RWPE2 (cell line): ENCODE data around the gene ETNK2.

Experiments used
- ATAC-seq: fragments of 200-7000 bp; cut with Tn5 transposase; 3 replicates; pipeline ENCODE4 v1.9.1; 2021; ENCODE audit warnings: low read depth
- DNase-seq: peaks from one replicate; pipeline ENCODE4 v3.0.0-alpha.2; 2020; ENCODE audit warnings: low spot score
- H3K27ac ChIP-seq: fragments of 450-650 bp; 2 replicates; pipeline ENCODE4 v1.5.1; 2017; ENCODE audit warnings: mild to moderate bottlenecking; ENCODE audit not compliant: poor library complexity, severe bottlenecking
- H3K27me3 ChIP-seq: fragments of 250-450 bp; sonication (Bioruptor Pico); 2 replicates; pipeline ENCODE4 v1.5.1; 2021; ENCODE audit warnings: mild to moderate bottlenecking, moderate library complexity; ENCODE audit not compliant: insufficient read depth, poor library complexity, severe bottlenecking
- H3K36me3 ChIP-seq: fragments of 250-450 bp; sonication (Bioruptor Pico); 2 replicates; pipeline ENCODE4 v1.5.1; 2020; ENCODE audit warnings: low read depth, mild to moderate bottlenecking, moderate library complexity
- H3K4me1 ChIP-seq: fragments of 250-450 bp; sonication (Bioruptor Pico); 2 replicates; pipeline ENCODE4 v1.5.1; 2021; ENCODE audit warnings: mild to moderate bottlenecking, moderate library complexity; ENCODE audit not compliant: insufficient read depth, poor library complexity, severe bottlenecking
- H3K4me3 ChIP-seq: fragments of 250-450 bp; sonication (Bioruptor Pico); 2 replicates; pipeline ENCODE4 v1.5.1; 2021; ENCODE audit warnings: mild to moderate bottlenecking, moderate library complexity; ENCODE audit not compliant: severe bottlenecking
- H3K9me3 ChIP-seq: fragments of 250-450 bp; sonication (Bioruptor Pico); 2 replicates; pipeline ENCODE4 v1.5.1; 2021; ENCODE audit warnings: mild to moderate bottlenecking, moderate library complexity; ENCODE audit not compliant: severe bottlenecking
- CTCF ChIP-seq: fragments of 450-650 bp; IDR thresholded peaks from one replicate; pipeline ENCODE4 v1.5.1; 2017; ENCODE audit warnings: mild to moderate bottlenecking, moderate library complexity; ENCODE audit not compliant: poor library complexity, severe bottlenecking

ETNK2 gene

GRCh38 chr1:204094856-204095634 lies 56.8 kb downstream of the ETNK2 start:
- no peak for TF ChIP-seq CTCF
- H3K27me3 ChIP-seq = no peaks in the 10 kb centered on the region
- no peaks in the 10 kb centered on the region for H3K36me3 ChIP-seq
- H3K4me1 ChIP-seq = no peaks in the 10 kb centered on the region
- no peak for ATAC-seq
- H3K9me3 ChIP-seq = no peaks in the 10 kb centered on the region
- DNase-seq = no peak
- no peak overlapping the region for H3K27ac ChIP-seq
- no peak overlapping the region for H3K4me3 ChIP-seq

GRCh38 chr1:204094313-204094729 lies 57.5 kb downstream of the ETNK2 start:
- Histone ChIP-seq H3K27me3 (no peaks in the 10 kb centered on the region), H3K27ac (no peak overlapping the region), H3K4me3 (no peak overlapping the region), H3K9me3 (no peaks in the 10 kb centered on the region), H3K36me3 (no peaks in the 10 kb centered on the region), H3K4me1 (peaks cover 5% of the 10 kb centered on the region)
- TF ChIP-seq CTCF = no peak
- ATAC-seq = no peak
- no peak for DNase-seq

DNA sequence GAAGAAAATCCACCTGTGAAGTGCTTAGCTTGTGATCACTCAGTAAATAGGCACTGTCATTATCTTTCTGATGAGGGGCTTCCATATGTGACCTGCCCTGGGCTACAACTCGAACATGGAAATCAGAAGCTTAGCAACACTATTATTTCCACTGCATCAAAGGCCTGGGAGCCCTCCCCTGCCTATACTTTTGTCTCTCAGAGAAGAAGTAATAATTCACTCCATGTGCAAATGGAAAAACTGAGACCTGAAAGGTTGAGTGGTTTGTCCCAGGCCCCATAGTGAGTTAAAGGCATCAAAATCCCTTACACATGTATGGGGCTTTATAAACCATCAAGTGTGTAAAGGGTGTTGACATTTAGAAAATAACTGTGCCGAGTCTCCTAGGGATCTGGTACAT lies 58.1 kb downstream of the ETNK2 start:
- no peak for DNase-seq
- Histone ChIP-seq H3K27me3 (no peaks in the 10 kb centered on the region), H3K36me3 (no peaks in the 10 kb centered on the region), H3K27ac (no peak overlapping the region), H3K4me1 (peaks cover 11% of the 10 kb centered on the region), H3K4me3 (no peak overlapping the region), H3K9me3 (no peaks in the 10 kb centered on the region)
- no peak for ATAC-seq
- TF ChIP-seq CTCF = no peak

- TF ChIP-seq CTCF = no peak
Measured at GRCh38 chr1:204093421-204093717, 58.5 kb downstream of the ETNK2 start.

DNA sequence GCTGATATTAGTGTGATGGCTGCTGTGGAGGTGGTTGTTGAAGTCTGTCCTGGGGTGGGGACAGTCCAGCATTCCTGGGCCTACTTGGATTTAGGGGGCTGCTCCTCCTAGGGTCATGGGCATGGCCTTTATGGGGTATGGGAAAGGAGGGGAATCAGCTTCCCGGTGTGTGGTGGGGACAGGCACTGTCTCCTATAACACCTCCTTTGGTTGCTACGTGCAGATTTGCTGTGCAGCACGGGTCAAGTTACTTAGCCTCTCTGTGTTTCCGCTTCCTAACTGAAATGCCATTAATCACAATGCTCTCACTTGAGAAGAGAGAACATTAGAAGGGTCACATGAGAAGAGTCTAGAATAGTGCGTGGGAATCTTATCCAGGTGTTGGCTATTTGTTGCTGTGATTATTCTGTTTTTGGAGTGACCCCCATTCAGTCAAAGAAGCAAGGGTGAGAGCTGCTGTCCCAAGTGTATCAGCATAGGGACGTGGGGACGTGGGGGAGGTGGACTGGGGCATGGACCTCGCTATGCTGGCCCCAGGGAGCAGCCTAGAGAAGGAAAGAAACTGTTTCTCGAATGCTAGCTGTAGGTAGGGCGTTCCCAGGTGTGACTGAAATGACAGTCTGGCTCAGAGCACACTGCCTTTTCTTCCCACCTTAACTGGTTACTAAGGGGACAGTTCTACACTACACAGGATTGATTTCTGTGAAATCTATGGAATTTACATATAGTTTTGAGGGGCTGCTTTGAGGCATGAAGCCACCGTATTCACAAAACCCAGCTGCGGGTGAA lies 59.0 kb downstream of the ETNK2 start:
- no peak for TF ChIP-seq CTCF
- H3K36me3 ChIP-seq = no peaks in the 10 kb centered on the region
- no peak overlapping the region for H3K4me3 ChIP-seq
- H3K9me3 ChIP-seq = no peaks in the 10 kb centered on the region
- H3K4me1 ChIP-seq = peaks cover 20% of the 10 kb centered on the region
- no peak overlapping the region for H3K27ac ChIP-seq
- no peaks in the 10 kb centered on the region for H3K27me3 ChIP-seq
- DNase-seq (no peak), ATAC-seq (no peak)

More at GRCh38 chr1:204093421-204093717, 58.5 kb downstream of the ETNK2 start:
- no peak overlapping the region for H3K27ac ChIP-seq
- no peaks in the 10 kb centered on the region for H3K36me3 ChIP-seq
- H3K27me3 ChIP-seq = no peaks in the 10 kb centered on the region
- ATAC-seq (no peak), DNase-seq (no peak)
- no peaks in the 10 kb centered on the region for H3K9me3 ChIP-seq
- H3K4me1 ChIP-seq = peaks cover 15% of the 10 kb centered on the region
- no peak overlapping the region for H3K4me3 ChIP-seq
